Neural progenitor cell (in vitro differentiated cells): ENCODE measurements around the gene ZNRF1. TPM values are rescaled to one million over a fixed set of nuclear protein-coding genes. Genes with fewer than 3 reads are reported as not detected.

ENCODE experiments used
- DNase-seq: peaks from one replicate; pipeline ENCODE4 v3.0.0-alpha.2; 2016; ENCODE audit warnings: low spot score
- H2AFZ ChIP-seq: fragments of 200-600 bp; sonication (generic); replicated peaks from 2 replicates; pipeline ENCODE4 v1.6.1; 2016; ENCODE audit warnings: antibody characterized with exemption
- H3F3A ChIP-seq: fragments of 200-600 bp; sonication (generic); 2 replicates; pipeline ENCODE4 v1.6.1; 2016; ENCODE audit warnings: antibody characterized with exemption, low read depth
- H3K27ac ChIP-seq: fragments of 200-600 bp; sonication (generic); 2 replicates; pipeline ENCODE4 v1.5.1; 2016; ENCODE audit warnings: mild to moderate bottlenecking
- H3K27me3 ChIP-seq: fragments of 200-600 bp; sonication (generic); 2 replicates; pipeline ENCODE4 v1.6.1; 2016; ENCODE audit warnings: mild to moderate bottlenecking, moderate library complexity
- H3K36me3 ChIP-seq: fragments of 200-600 bp; sonication (generic); 2 replicates; pipeline ENCODE4 v1.5.1; 2016
- H3K4me1 ChIP-seq: fragments of 200-600 bp; sonication (generic); 2 replicates; pipeline ENCODE4 v1.6.1; 2016; ENCODE audit warnings: mixed run types
- H3K4me2 ChIP-seq: fragments of 200-600 bp; sonication (generic); 2 replicates; pipeline ENCODE4 v1.6.1; 2016
- H3K4me3 ChIP-seq: fragments of 200-600 bp; sonication (generic); 2 replicates; pipeline ENCODE4 v1.5.1; 2016
- H3K79me2 ChIP-seq: fragments of 200-600 bp; sonication (generic); 2 replicates; pipeline ENCODE4 v1.6.1; 2016; ENCODE audit warnings: low read depth
- H3K9ac ChIP-seq: fragments of 200-600 bp; sonication (generic); 2 replicates; pipeline ENCODE4 v1.6.1; 2016
- H3K9me3 ChIP-seq: fragments of 200-600 bp; sonication (generic); 2 replicates; pipeline ENCODE4 v1.5.1; 2016; ENCODE audit warnings: low read depth
- H4K20me1 ChIP-seq: fragments of 200-600 bp; sonication (generic); 2 replicates; pipeline ENCODE4 v1.6.1; 2016; ENCODE audit warnings: low read depth
- H3K27ac Mint-ChIP-seq: 3 replicates; pipeline ENCODE4 v1.8.0; 2021; ENCODE audit warnings: mixed read lengths
- H3K27me3 Mint-ChIP-seq: 2 replicates; pipeline ENCODE4 v1.8.0; 2022; ENCODE audit warnings: low read depth, mild to moderate bottlenecking, inconsistent platforms, moderate library complexity, mixed read lengths; ENCODE audit not compliant: insufficient read depth
- H3K36me3 Mint-ChIP-seq: 3 replicates; pipeline ENCODE4 v1.8.0; 2021; ENCODE audit warnings: mixed read lengths
- H3K4me1 Mint-ChIP-seq: 3 replicates; pipeline ENCODE4 v1.8.0; 2021; ENCODE audit warnings: mixed read lengths
- H3K4me3 Mint-ChIP-seq: 3 replicates; pipeline ENCODE4 v1.8.0; 2021; ENCODE audit warnings: mild to moderate bottlenecking, moderate library complexity, mixed read lengths
- H3K9me3 Mint-ChIP-seq: 3 replicates; pipeline ENCODE4 v1.8.0; 2020; ENCODE audit warnings: mixed read lengths
- CTCF ChIP-seq: fragments of 200-600 bp; sonication (generic); IDR thresholded peaks from 2 replicates; pipeline ENCODE4 v1.5.1; 2017; ENCODE audit warnings: antibody characterized with exemption, mild to moderate bottlenecking
- EZH2 ChIP-seq: fragments of 200-600 bp; sonication (generic); IDR thresholded peaks from 2 replicates; pipeline ENCODE4 v1.6.1; 2017; ENCODE audit warnings: antibody characterized with exemption, mild to moderate bottlenecking, moderate library complexity
- EZH2phosphoT487 ChIP-seq: fragments of 200-600 bp; sonication (generic); IDR thresholded peaks from 2 replicates; pipeline ENCODE4 v1.6.1; 2017; ENCODE audit warnings: antibody characterized with exemption
- total RNA-seq: library from RNA; depleted of rRNA; stranded (reverse); fragments of >200 nt; gene quantifications from 2 replicates; pipeline ENCODE4 v1.2.3, GENCODE V29; 2015; ENCODE audit warnings: low replicate concordance

Gene ZNRF1
- total RNA-seq: 9.3 and 26.3 TPM in 2 replicates

GRCh38 chr16:74998481-74999218, at the start of gene ZNRF1:
Gene ZNRF1, plus strand, starts transcription at chr16:74999024. Its CDS starts 648 bp downstream, at chr16:74999672.
- H3K27me3 Mint-ChIP-seq: no peaks in the 10 kb centered on the region
- Histone ChIP-seq H3K4me1 (peaks cover 17% of the 10 kb centered on the region), H3K9ac (peak within 1 kb of the TSS; percentile 58), H4K20me1 (peaks cover 43% of the 10 kb centered on the region), H2AFZ (peak within 1 kb of the TSS; percentile 77), H3K27me3 (no peaks in the 10 kb centered on the region), H3K79me2 (peaks cover 45% of the 10 kb centered on the region), H3K9me3 (no peaks in the 10 kb centered on the region), H3K36me3 (no peaks in the 10 kb centered on the region), H3K4me2 (peak within 1 kb of the TSS; percentile 99), H3K27ac (peak within 1 kb of the TSS; percentile 42), H3F3A (peaks cover 15% of the 10 kb centered on the region), H3K4me3 (peak within 1 kb of the TSS; percentile 100)
- H3K27ac Mint-ChIP-seq: peak within 1 kb of the TSS; percentile 69
- H3K4me1 Mint-ChIP-seq: peaks cover 32% of the 10 kb centered on the region
- peak within 1 kb of the TSS; percentile 93 for H3K4me3 Mint-ChIP-seq
- H3K36me3 Mint-ChIP-seq: peaks cover 11% of the 10 kb centered on the region
- TF ChIP-seq EZH2 (no peak), CTCF (peak; percentile 87)
- H3K9me3 Mint-ChIP-seq: no peaks in the 10 kb centered on the region
- DNase-seq: peak; percentile 96

GRCh38 chr16:74949309-74949708, 49.5 kb upstream of the ZNRF1 start:
- no peak overlapping the region for H2AFZ ChIP-seq
- H3K79me2 ChIP-seq: no peaks in the 10 kb centered on the region
- Mint-ChIP-seq H3K36me3 (peaks cover 25% of the 10 kb centered on the region), H3K4me1 (peaks cover 4% of the 10 kb centered on the region), H3K9me3 (peaks cover 2% of the 10 kb centered on the region), H3K4me3 (no peak overlapping the region), H3K27ac (no peak overlapping the region), H3K27me3 (peaks cover 2% of the 10 kb centered on the region)
- no peaks in the 10 kb centered on the region for H3K36me3 ChIP-seq
- H3K4me2 ChIP-seq: no peak overlapping the region
- DNase-seq: no peak
- H3K27ac ChIP-seq: no peak overlapping the region
- TF ChIP-seq CTCF (no peak), EZH2phosphoT487 (no peak), EZH2 (no peak)
- no peak overlapping the region for H3K9ac ChIP-seq
- no peaks in the 10 kb centered on the region for H3K9me3 ChIP-seq
- H4K20me1 ChIP-seq: peaks cover 4% of the 10 kb centered on the region
- no peaks in the 10 kb centered on the region for H3K27me3 ChIP-seq
- H3K4me1 ChIP-seq: no peaks in the 10 kb centered on the region
- H3F3A ChIP-seq: no peaks in the 10 kb centered on the region
- no peak overlapping the region for H3K4me3 ChIP-seq

GRCh38 chr16:74950511-74950910, 48.3 kb upstream of the ZNRF1 start:
- H3K27me3 ChIP-seq: no peaks in the 10 kb centered on the region
- no peak for TF ChIP-seq EZH2
- TF ChIP-seq EZH2phosphoT487: no peak
- no peak for TF ChIP-seq CTCF
- no peaks in the 10 kb centered on the region for H3F3A ChIP-seq
- Mint-ChIP-seq H3K27ac (no peak overlapping the region), H3K36me3 (peaks cover 35% of the 10 kb centered on the region), H3K9me3 (peaks cover 2% of the 10 kb centered on the region), H3K27me3 (peaks cover 2% of the 10 kb centered on the region), H3K4me1 (peaks cover 7% of the 10 kb centered on the region), H3K4me3 (no peak overlapping the region)
- no peaks in the 10 kb centered on the region for H3K4me1 ChIP-seq
- H3K9ac ChIP-seq: no peak overlapping the region
- H3K27ac ChIP-seq: no peak overlapping the region
- no peaks in the 10 kb centered on the region for H3K9me3 ChIP-seq
- no peak overlapping the region for H2AFZ ChIP-seq
- H3K4me3 ChIP-seq: no peak overlapping the region
- no peaks in the 10 kb centered on the region for H3K79me2 ChIP-seq
- H3K4me2 ChIP-seq: no peak overlapping the region
- no peak for DNase-seq
- peaks cover 4% of the 10 kb centered on the region for H4K20me1 ChIP-seq
- H3K36me3 ChIP-seq: peaks cover 4% of the 10 kb centered on the region
